Measurements from ENCODE around the gene ANKH. TPM values are rescaled to one million over a fixed set of nuclear protein-coding genes. Genes with fewer than 3 reads are reported as not detected.

ANKH gene
- total and polyA plus RNA-seq, 3 experiments from 2014 or later = 47.0 to 80.5 (median 80.0) TPM

- ChIA-PET CTCF (no interaction called here), POLR2A (no interaction called here)
- Mint-ChIP-seq H3K4me3 (no peak overlapping the region), H3K27ac (peak overlapping the region in 4 of 8 donors; percentile 4 to 41 (median 16)), H3K9me3 (no peaks in the 10 kb centered on the region), H3K4me1 (peaks cover 19 to 58% (median 56%) of the 10 kb centered on the region in 3 donors), H3K27me3 (no peaks in the 10 kb centered on the region), H3K36me3 (peaks cover 0 to 38% (median 20%) of the 10 kb centered on the region in 3 donors)
- Histone ChIP-seq H3K27ac (ENCODE audit: low read depth, low read length) (no peak overlapping the region), H3K4me3 (ENCODE audit: low read length) (no peak overlapping the region), H3K9me3 (ENCODE audit: low read length) (no peaks in the 10 kb centered on the region), H3K36me3 (ENCODE audit: insufficient read depth, low read length) (peaks cover 4% of the 10 kb centered on the region), H3K4me1 (ENCODE audit: insufficient read depth, low read length) (no peaks in the 10 kb centered on the region), H3K27me3 (ENCODE audit: insufficient read depth, low read length, poor library complexity, severe bottlenecking) (no peaks in the 10 kb centered on the region)
- no peak for DNase-seq
These were observed 95.0 kb downstream of the ANKH start for GRCh38 chr5:14776602-14777001.

DNA sequence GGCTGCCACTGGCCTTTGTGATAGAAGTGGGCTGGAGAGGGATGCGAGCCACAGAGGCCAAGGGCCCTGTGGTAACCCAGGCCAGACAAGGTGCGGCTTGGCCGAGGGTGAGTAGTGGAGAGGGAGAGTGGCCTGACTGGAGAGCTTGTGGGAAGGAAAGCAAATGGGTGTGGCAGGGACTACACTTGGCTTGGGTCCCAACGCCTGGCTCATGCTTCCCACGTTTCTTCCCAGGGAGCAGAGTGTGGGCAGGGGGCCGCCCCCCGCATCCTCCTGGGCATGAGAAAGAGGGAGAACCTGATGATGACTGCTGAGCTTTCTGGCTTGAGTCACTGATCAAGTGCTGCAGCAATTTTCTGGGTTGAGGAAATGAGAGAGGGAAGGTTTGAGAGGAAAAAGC is 95.7 kb downstream of the ANKH start:
- DNase-seq = no peak
- Histone ChIP-seq H3K4me1 (ENCODE audit: insufficient read depth, low read length) (no peaks in the 10 kb centered on the region), H3K9me3 (ENCODE audit: low read length) (no peaks in the 10 kb centered on the region), H3K4me3 (ENCODE audit: low read length) (no peak overlapping the region), H3K27me3 (ENCODE audit: insufficient read depth, low read length, poor library complexity, severe bottlenecking) (no peaks in the 10 kb centered on the region), H3K27ac (ENCODE audit: low read depth, low read length) (no peak overlapping the region), H3K36me3 (ENCODE audit: insufficient read depth, low read length) (no peaks in the 10 kb centered on the region)
- peaks cover 19 to 57% (median 56%) of the 10 kb centered on the region in 3 donors for H3K4me1 Mint-ChIP-seq
- POLR2A ChIA-PET = no interaction called here
- no peaks in the 10 kb centered on the region for H3K27me3 Mint-ChIP-seq
- no peak overlapping the region for H3K4me3 Mint-ChIP-seq
- H3K36me3 Mint-ChIP-seq = peaks cover 0 to 32% (median 17%) of the 10 kb centered on the region in 3 donors
- CTCF ChIA-PET = no interaction called here
- peak overlapping the region in 3 of 8 donors; percentile 4 to 81 (median 25) for H3K27ac Mint-ChIP-seq
- no peaks in the 10 kb centered on the region for H3K9me3 Mint-ChIP-seq

DNA sequence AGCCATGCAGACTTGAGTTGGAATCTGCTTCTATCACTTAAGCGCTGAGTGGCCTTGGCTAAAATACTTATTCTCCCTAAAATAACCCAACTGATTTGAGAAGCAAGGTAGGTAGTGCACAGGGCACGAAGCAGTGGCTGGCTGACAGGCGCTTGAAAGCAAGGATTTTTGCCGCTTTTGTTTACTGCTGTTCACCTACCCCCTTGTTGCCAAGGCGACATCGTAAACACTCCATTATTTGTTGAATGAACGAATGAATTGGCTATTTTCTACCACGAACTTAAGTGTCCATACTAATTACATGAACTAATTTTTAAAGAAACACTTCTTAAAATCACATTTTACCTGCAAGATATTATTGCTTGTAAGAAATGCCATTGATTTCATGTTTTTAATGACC is 98.0 kb downstream of the ANKH start:
- no peak for DNase-seq
- no peaks in the 10 kb centered on the region for H3K9me3 ChIP-seq (ENCODE audit: low read length)
- no peaks in the 10 kb centered on the region for H3K4me1 ChIP-seq (ENCODE audit: insufficient read depth, low read length)
- no peaks in the 10 kb centered on the region for H3K27me3 ChIP-seq (ENCODE audit: insufficient read depth, low read length, poor library complexity, severe bottlenecking)
- ChIA-PET POLR2A (no interaction called here), CTCF (no interaction called here)
- no peak overlapping the region for H3K27ac ChIP-seq (ENCODE audit: low read depth, low read length)
- Mint-ChIP-seq H3K4me1 (peaks cover 27 to 60% (median 59%) of the 10 kb centered on the region in 3 donors), H3K27me3 (no peaks in the 10 kb centered on the region), H3K4me3 (no peak overlapping the region), H3K36me3 (peaks cover 0 to 23% (median 9%) of the 10 kb centered on the region in 3 donors), H3K27ac (no peak overlapping the region), H3K9me3 (no peaks in the 10 kb centered on the region)
- no peak overlapping the region for H3K4me3 ChIP-seq (ENCODE audit: low read length)
- no peaks in the 10 kb centered on the region for H3K36me3 ChIP-seq (ENCODE audit: insufficient read depth, low read length)

DNA sequence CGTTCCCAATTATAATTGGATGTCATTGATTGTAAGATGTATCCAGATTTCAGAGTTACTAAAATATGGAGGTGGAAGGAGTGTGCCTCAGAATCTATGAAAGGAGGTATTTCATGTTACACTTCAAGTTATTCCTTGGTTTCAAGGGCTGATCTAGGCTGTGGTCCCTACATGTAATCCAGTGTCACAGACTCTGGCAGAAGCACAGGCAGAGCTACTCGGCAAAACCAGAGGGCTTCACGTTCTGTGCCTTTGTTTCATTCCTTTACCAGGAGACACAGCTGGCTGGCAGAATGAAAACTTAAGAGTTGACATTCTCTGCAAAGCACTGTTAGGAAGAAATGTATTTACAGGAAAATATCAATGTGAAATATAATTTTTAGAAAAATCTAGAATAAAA is 99.6 kb downstream of the ANKH start:
- no peaks in the 10 kb centered on the region for H3K4me1 ChIP-seq (ENCODE audit: insufficient read depth, low read length)
- no peak overlapping the region for H3K27ac ChIP-seq (ENCODE audit: low read depth, low read length)
- POLR2A ChIA-PET = no interaction called here

GRCh38 chr5:14771189-14771588 is 100.4 kb downstream of the ANKH start:
- no peaks in the 10 kb centered on the region for H3K4me1 ChIP-seq (ENCODE audit: insufficient read depth, low read length)
- Mint-ChIP-seq H3K36me3 (peaks cover 0 to 31% (median 10%) of the 10 kb centered on the region in 3 donors), H3K27ac (peak overlapping the region in 2 of 8 donors; percentile 7 to 22), H3K27me3 (no peaks in the 10 kb centered on the region), H3K4me3 (no peak overlapping the region), H3K9me3 (no peaks in the 10 kb centered on the region), H3K4me1 (peaks cover 33 to 65% (median 63%) of the 10 kb centered on the region in 3 donors)
- H3K9me3 ChIP-seq (ENCODE audit: low read length) = no peaks in the 10 kb centered on the region
- no peaks in the 10 kb centered on the region for H3K27me3 ChIP-seq (ENCODE audit: insufficient read depth, low read length, poor library complexity, severe bottlenecking)
- H3K27ac ChIP-seq (ENCODE audit: low read depth, low read length) = no peak overlapping the region
- H3K4me3 ChIP-seq (ENCODE audit: low read length) = no peak overlapping the region
- ChIA-PET CTCF (no interaction called here), POLR2A (no interaction called here)
- no peak for DNase-seq
- H3K36me3 ChIP-seq (ENCODE audit: insufficient read depth, low read length) = no peaks in the 10 kb centered on the region

More for the DNA sequence above, 99.6 kb downstream of the ANKH start:
- Mint-ChIP-seq H3K4me1 (peaks cover 34 to 66% (median 65%) of the 10 kb centered on the region in 3 donors), H3K36me3 (peaks cover 0 to 28% (median 5%) of the 10 kb centered on the region in 3 donors), H3K4me3 (no peak overlapping the region), H3K27ac (peak overlapping the region in 1 of 8 donors; percentile 44), H3K9me3 (no peaks in the 10 kb centered on the region), H3K27me3 (no peaks in the 10 kb centered on the region)
- Histone ChIP-seq H3K36me3 (ENCODE audit: insufficient read depth, low read length) (no peaks in the 10 kb centered on the region), H3K4me3 (ENCODE audit: low read length) (no peak overlapping the region), H3K27me3 (ENCODE audit: insufficient read depth, low read length, poor library complexity, severe bottlenecking) (no peaks in the 10 kb centered on the region), H3K9me3 (ENCODE audit: low read length) (no peaks in the 10 kb centered on the region)
- CTCF ChIA-PET = no interaction called here
- DNase-seq = no peak

DNA sequence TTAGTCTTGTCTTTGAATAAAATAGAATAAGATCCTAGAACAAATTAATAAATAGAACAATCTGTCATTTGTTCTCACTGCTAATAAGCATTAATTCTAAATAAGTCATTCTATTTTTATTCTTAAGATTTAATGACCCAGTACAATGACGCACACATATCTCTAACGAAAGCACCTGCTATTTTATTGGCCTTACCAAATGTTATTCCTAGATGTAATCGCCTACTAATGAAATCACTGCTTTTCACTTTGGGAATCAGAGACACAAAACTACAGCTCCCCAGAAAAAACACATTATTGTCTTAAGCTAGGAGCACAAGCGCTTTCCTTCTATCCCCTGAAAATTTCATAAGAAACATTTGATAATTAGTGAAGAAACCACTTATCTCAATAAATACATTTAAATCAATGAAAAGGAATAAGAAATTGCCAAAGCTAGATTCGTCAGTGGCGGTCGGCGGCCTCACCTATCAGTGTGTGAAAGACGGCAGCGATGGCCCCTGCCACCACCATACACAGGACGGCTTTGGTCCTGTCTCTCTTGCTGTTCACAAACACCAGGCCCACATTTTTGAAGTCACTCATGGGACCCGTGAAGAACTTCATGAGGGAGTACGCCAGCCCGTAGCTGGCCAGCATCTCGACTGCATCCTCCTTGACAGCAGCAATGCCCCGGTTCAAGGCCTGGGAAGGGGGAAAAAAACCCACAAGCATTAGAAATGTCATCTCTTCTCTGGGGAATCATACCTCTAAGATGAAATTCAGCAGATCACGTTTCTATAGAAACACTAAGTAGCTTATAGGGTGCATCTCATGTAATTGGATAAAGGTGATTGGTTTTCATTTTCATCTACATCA is 102.8 kb downstream of the ANKH start:
- POLR2A ChIA-PET = interaction anchor here (1.0 to 1.5 kb wide), 2 partner anchors 22 to 41 kb away, joined by 4 read pairs; no protein-coding TSS in a partner anchor
- Mint-ChIP-seq H3K4me1 (peaks cover 28 to 46% (median 46%) of the 10 kb centered on the region in 3 donors), H3K27me3 (no peaks in the 10 kb centered on the region), H3K27ac (peak overlapping the region in 6 of 8 donors; percentile 57 to 83 (median 64)), H3K4me3 (peak overlapping the region in 1 of 7 donors; percentile 20), H3K9me3 (no peaks in the 10 kb centered on the region), H3K36me3 (peaks cover 0 to 45% (median 9%) of the 10 kb centered on the region in 3 donors)
- CTCF ChIA-PET = interaction anchor here (1.1 to 1.5 kb wide), 3 partner anchors 9 to 42 kb away, joined by 3 to 4 read pairs (median 3); no protein-coding TSS in a partner anchor
- DNase-seq = no peak
- Histone ChIP-seq H3K27ac (ENCODE audit: low read depth, low read length) (no peak overlapping the region), H3K36me3 (ENCODE audit: insufficient read depth, low read length) (no peaks in the 10 kb centered on the region), H3K4me3 (ENCODE audit: low read length) (no peak overlapping the region), H3K27me3 (ENCODE audit: insufficient read depth, low read length, poor library complexity, severe bottlenecking) (no peaks in the 10 kb centered on the region), H3K9me3 (ENCODE audit: low read length) (no peaks in the 10 kb centered on the region), H3K4me1 (ENCODE audit: insufficient read depth, low read length) (no peaks in the 10 kb centered on the region)

GRCh38 chr5:14767735-14768507 is 103.7 kb downstream of the ANKH start:
- H3K36me3 Mint-ChIP-seq = peaks cover 0 to 50% (median 12%) of the 10 kb centered on the region in 3 donors
- Histone ChIP-seq H3K27ac (ENCODE audit: low read depth, low read length) (no peak overlapping the region), H3K27me3 (ENCODE audit: insufficient read depth, low read length, poor library complexity, severe bottlenecking) (no peaks in the 10 kb centered on the region), H3K4me1 (ENCODE audit: insufficient read depth, low read length) (no peaks in the 10 kb centered on the region), H3K36me3 (ENCODE audit: insufficient read depth, low read length) (no peaks in the 10 kb centered on the region), H3K9me3 (ENCODE audit: low read length) (no peaks in the 10 kb centered on the region), H3K4me3 (ENCODE audit: low read length) (no peak overlapping the region)
- H3K4me3 Mint-ChIP-seq = peak overlapping the region in 4 of 7 donors; percentile 0 to 67 (median 30)
- peaks cover 28 to 46% (median 43%) of the 10 kb centered on the region in 3 donors for H3K4me1 Mint-ChIP-seq
- no peaks in the 10 kb centered on the region for H3K27me3 Mint-ChIP-seq
- ChIA-PET POLR2A (interaction anchor here (1.5 kb wide), 1 partner anchor 42 kb away, joined by 4 read pairs; no protein-coding TSS in a partner anchor), CTCF (interaction anchor here (1.1 to 1.5 kb wide), 2 partner anchors 9 to 41 kb away, joined by 4 read pairs; no protein-coding TSS in a partner anchor)
- H3K9me3 Mint-ChIP-seq = no peaks in the 10 kb centered on the region
- peak in 1 of 5 donors; percentile 9 for DNase-seq
- peak overlapping the region in 7 of 8 donors; percentile 42 to 83 (median 64) for H3K27ac Mint-ChIP-seq

Data from CD8-positive, alpha-beta memory T cell (primary cell).